HG03565 (cell line): ENCODE measurements around the gene TMEM9.

Experiments
- ATAC-seq: cut with Tn5 transposase; IDR thresholded peaks from one replicate; pipeline ENCODE4 v1.9.1; 2021; ENCODE audit warnings: mild to moderate bottlenecking, moderate library complexity; ENCODE audit not compliant: unreplicated experiment

The TMEM9 gene

GRCh38 chr1:201110138-201110537 is 44.1 kb downstream of the TMEM9 start:
- ATAC-seq = no peak

DNA sequence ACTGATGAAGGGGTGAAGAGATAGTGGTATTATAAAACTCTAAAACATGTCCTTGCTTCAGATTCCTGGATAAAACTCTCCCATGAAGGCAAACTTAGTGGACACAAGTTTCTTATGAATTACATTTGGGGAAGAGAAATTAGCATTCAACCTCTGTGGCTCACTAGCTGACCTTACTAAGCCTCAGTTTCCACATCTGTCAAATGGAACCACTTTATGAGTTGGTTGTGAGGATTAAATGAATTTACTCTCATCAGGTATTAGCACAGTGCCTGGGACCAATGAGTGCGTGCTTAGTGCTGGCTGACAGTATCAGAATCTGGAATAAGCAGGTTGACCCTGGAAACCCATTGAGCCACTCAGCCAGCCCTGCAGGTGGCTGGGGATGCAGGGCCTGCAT is 44.6 kb downstream of the TMEM9 start:
- ATAC-seq = no peak

DNA sequence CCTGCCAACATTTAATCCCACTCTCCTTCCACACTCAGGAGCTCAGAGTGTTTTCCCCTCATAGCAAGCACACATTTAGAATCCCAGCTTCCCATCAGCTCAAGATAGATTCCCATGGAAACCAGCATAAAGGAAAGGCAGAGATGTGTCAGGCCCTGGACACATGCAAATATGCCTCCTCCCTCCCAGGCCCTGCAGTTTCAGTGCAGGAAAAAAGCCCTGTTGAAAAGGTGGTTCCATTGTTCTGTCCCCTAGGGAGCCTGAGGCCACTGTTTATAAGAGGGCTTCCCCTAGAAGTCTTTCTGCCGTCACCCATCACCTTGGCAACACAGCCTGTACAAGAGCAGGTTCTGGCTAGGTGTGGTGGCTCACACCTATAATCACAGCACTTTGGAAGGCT is 45.7 kb downstream of the TMEM9 start:
- ATAC-seq = no peak

GRCh38 chr1:201105688-201106087 is 48.6 kb downstream of the TMEM9 start:
- no peak for ATAC-seq

DNA sequence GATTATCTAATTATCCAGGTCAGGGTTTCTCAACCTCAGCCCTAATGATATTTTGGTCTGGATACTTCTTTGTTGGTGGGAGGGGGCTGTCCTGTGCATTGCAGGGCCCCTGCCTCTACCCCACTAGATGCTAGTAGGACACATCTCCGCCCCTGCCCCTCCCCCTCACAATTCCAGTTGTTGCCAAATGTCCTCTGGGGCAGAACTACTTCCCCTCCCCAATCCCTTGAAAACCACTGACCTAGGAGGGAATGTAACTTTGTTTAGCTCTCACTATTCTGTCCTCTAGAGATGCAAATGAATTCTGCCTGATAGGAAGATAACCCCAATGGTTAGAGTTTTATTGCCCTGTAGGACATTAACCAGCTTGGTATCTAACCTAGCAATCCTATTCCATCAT is 50.1 kb downstream of the TMEM9 start:
- no peak for ATAC-seq

DNA sequence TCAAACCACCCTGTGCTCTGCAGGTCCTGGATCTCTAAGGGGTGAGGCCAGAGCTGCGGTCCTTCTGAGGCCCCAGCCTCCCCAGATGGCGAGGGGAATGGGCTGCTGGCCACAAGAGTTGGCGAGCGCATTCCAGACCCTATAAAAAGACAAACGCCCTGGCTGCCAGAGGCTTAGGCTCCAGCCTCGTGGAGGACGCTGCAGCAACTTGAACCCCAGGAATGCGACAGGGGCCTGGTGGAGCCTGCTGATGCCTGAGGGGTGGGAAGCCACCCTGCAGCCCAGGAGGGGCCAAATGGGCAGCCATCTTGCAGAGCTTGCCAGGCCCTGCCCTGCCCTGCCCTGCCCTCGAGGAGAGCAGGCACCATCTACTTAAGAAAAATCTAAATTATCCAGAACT is 50.6 kb downstream of the TMEM9 start:
- no peak for ATAC-seq

DNA sequence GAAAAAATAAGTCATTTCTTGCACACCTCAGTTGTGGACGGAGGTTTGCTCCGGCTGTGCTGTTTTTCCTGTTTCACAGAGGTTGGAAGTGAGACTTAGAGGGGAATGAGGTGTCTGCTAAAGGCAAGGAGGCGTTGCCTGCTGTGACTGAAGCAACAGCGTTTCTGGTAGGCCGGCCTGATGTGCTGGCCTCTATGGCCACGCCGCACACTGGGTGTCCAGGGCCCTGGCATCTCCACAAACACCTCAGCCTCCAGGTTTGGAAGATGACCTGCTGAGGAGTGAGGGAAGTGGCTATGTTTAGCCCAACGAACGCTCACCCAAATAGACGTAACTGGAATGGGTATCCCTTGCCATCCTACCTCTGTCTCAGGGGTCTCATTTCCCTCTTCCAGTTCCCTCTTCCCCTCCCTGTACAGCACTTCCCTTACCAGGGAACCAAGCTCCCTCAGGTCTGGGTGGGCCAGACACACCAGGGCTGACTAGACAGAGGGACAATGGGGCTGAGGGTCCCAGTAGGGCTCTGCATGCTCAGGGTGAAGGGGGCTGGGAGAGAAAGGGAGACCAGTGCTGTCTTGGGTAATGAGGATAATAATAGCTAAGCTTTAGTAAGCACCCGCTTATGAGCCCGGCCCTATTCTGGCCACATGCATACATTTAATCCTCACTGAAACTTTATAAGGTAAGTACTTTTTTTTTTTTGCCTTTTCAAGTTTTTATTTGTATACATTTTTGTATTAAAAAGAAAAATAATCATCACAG is 53.9 kb downstream of the TMEM9 start:
- ATAC-seq = no peak

DNA sequence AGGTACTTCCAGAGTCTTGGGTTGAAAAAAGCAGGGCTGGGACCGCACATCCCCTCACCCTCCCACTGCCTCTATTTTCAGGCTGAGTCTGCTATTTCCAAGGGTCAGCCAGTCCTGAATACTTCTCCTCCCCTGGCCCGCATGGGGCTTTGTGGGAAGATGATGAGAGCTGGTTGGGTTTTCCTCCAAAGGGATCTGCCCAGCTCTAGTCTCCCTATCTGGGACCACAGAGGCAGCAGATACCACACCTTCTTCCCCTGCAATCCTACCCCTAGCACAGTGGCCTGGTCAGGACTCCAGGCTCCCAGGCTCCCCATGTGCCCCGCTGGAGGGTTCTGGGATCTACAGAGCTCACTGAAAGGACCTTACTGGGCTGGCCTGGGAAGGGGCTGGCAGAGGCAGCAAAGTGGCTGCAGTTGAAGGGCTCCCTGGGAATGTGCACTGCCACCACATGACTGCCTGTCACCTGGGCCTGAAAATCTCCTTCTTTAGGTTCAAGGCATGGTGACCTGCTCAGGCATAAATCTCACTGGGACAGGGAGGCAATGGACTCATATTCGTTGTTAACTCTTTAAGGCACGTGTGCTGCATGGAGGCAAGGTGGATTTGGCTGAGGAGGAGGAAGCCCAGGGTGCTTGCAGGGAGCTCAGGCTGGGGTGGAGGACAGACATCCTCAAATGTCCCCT is 55.1 kb downstream of the TMEM9 start:
- no peak for ATAC-seq

DNA sequence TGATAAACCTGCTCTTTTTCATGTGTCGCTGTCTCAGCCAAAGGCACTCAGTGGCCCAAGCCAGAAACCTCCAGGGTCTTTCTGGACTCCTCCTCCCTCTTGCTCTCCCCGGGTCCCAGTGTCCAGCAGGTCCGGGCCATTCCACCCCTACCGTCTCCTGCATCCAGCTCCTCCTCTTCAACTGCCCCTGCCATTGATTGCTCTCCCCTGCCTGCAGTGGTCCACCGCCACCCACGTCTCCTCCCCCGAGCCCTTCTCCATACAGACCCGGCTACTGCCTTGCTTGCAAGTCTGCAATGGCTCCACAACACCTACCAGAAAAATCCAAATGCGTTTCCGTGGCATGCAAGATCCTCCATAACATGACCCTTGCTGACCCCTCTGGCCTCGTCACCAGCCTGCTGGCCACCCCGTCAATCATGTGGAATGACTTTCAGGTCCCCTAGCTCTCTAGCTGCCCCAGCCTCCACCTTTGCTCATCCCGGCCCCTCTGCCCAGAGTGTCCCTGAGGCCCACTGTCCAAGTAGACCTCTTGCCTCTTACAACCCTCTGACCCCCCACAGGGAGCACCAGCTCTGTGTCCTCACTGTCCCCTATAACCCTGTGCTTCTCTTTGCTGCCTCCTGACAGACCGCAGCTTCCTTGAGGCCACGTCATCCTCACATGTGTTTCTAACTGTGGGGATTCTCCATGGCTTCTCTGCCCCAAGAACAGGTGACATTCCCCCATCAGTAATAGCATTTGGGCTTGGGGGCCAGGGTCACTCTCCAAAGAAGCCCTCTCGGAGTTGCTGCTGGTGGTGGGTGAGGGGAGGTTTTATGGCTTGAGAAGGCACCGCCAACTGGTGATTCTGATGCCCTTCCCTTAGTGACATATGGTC is 57.1 kb downstream of the TMEM9 start:
- ATAC-seq = no peak

DNA sequence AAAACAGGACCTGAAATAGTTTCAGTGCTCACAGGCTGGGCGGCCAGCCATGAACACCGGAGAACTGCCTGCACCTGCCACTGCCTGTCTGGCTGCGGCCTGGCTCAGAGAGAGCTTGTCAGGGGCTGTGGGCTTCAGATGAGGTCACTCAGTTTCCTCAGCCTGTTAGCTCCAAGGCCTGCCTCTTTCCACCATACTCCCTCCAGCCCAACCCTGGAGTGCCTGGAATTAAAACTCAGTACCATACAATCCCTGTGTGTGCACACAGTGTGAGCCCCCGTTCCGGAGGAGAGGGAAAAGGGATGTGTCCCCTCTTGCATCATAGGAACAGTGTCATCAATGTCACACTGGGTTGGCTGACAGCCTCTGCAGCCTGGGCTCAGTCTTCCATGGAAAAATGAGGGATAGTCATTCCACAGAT is 58.2 kb downstream of the TMEM9 start:
- ATAC-seq = no peak

- no peak for ATAC-seq
Measured at GRCh38 chr1:201095581-201095980, 58.7 kb downstream of the TMEM9 start.

GRCh38 chr1:201094832-201095231 is 59.4 kb downstream of the TMEM9 start:
- no peak for ATAC-seq

DNA sequence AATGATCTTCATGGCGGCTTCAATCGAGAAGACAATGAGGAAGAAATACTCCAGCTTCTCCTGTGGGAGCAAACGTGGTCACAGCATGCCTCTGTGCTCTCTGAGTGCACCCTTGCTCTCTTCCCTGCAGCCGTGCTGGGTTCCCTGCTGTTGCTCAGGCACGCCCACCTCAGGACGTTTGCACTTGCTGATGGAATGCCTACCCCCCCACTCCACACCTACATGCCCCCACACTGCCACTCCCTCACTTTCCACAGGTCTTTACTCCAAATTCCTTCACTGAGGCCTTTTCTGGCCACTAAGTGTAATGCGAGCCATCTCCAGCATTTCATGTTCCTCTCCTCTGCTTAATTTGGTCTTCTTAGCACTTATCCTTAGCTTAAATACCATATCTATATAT is 60.3 kb downstream of the TMEM9 start:
- no peak for ATAC-seq

DNA sequence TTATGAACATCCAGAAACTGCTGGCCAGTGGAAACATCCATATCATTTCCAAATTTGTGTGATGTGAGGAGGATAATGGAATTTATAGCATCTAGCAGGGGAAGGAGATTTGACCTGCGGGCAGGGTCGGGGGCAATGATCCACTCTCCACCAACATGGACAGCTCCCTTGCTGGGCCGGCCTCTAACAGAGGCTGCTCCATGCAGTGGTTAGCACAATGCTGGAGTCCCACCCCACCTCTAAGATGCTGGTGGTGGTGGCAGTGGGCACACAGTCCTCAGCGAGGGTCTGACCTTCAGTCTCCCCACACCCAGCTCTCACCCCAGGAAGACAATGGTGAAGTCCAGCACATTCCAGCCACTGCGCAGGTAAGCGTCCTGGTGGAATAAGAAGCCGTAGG is 60.7 kb downstream of the TMEM9 start:
- ATAC-seq = no peak

GRCh38 chr1:201092738-201093137 is 61.5 kb downstream of the TMEM9 start:
- no peak for ATAC-seq

DNA sequence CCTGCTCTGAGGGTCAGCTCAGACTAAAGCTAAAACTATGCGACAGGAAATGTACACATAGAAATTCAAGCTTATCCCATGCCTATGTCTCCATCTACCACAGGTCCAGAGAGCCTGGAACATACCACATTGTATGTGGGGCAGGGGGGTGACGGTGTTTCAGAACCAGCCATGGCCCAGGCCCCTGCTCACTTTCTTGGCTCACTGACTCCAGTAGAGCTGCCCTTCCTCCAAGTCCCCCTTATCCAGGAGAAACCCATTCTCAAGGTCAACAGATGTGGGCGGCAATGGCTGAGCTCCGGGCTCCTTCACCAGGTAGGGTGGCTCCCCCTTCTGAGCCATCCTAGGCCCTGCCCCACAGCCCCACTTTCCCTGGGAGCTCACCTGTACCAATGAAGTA is 63.0 kb downstream of the TMEM9 start:
- ATAC-seq = no peak

DNA sequence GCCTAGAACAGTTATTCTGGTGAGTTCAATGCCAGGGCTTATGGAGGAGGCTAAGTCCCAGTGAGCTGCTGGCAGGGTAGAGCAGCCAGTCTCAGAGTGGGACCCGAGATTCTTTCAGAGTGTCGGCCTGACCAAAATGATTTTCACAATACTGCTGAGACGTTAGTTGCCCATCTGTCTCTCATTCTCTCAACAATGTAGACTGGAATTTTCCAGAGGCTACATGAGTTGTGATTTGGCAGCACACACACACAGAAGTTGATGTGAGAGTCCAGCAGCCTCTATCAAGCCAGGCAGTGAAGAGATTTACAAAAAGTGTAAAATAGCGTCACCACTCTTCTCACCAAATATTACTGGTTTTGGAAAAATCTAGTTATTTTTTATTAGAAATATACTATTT is 63.7 kb downstream of the TMEM9 start:
- ATAC-seq = no peak

- ATAC-seq = no peak
Measured at GRCh38 chr1:201089596-201089995, 64.7 kb downstream of the TMEM9 start.

DNA sequence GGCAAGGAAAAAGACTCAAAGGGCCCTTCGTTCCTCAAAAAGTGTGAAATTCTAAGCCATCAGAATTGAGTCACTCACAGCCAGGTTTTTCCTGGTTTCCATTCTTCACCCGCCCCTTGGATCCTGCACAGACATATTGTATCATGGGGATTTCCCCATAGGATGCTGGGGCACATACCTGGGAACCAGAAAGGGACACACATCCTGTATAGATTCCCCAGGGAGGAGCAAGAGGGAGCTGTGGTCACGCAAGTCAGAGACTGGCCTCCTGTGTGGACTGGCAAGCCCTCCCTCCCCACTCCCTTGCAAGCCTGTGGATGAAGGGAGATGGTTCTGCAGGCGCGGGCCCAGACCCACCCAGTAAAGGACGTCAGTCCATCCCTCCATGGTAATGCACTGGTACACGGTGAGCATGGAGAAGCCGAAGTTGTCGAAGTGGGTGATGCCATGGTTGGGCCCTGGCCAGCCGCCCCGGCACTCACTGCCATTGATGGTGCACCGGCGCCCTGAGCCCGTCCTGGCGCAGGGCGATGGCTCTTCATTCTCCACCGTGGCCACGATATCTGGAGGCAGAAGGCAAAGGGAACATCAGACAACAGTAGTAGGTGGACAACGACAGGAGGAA is 65.3 kb downstream of the TMEM9 start:
- ATAC-seq = no peak

- ATAC-seq = no peak
Measured at GRCh38 chr1:201088395-201088794, 65.9 kb downstream of the TMEM9 start.
